Gastrocnemius medialis (tissue), 4 donors: ENCODE results near the gene SULT4A1. TPM values are rescaled to one million over a fixed set of nuclear protein-coding genes. Genes with fewer than 3 reads are reported as not detected.

Source experiments
- ATAC-seq, 2 donors: fragments of 150-250 bp; one replicate each; pipeline ENCODE4 v1.9.1; 2016
- DNase-seq, 2 donors: peaks; one replicate each; pipeline ENCODE4 v3.0.0-alpha.2; 2019
- H3K27ac ChIP-seq, 4 donors: fragments of 200-600 bp; sonication (generic); 1 replicate in 1 of 4; 2 replicates in 3 of 4; pipeline ENCODE4 v1.5.1; 2016 to 2018; ENCODE audit warnings: mild to moderate bottlenecking in 2 of 4, moderate library complexity in 1 of 4
- H3K27me3 ChIP-seq, 3 donors: fragments of 200-600 bp; sonication (generic) in 2 of 3; 1 replicate in 1 of 3; 2 replicates in 2 of 3; pipeline versions ENCODE4 v1.5.1 to v1.6.0; 2016 to 2019; ENCODE audit warnings: mild to moderate bottlenecking in 1 of 3, moderate library complexity in 1 of 3
- H3K36me3 ChIP-seq, 2 donors: fragments of 200-600 bp; sonication (generic) in 1 of 2; one replicate each; pipeline ENCODE4 v1.5.1; 2017 to 2018
- H3K4me1 ChIP-seq, 2 donors: fragments of 200-600 bp; sonication (generic) in 1 of 2; one replicate each; pipeline ENCODE4 v1.5.1; 2016 to 2017; ENCODE audit warnings: mild to moderate bottlenecking in 2 of 2
- H3K4me3 ChIP-seq, 4 donors: fragments of 200-600 bp; sonication (generic) in 3 of 4; 1 replicate in 1 of 4; 2 replicates in 3 of 4; pipeline ENCODE4 v1.5.1; 2016 to 2019; ENCODE audit warnings: mild to moderate bottlenecking in 2 of 4
- H3K9me3 ChIP-seq, 3 donors: fragments of 200-600 bp; sonication (generic) in 2 of 3; 1 replicate in 1 of 3; 2 replicates in 2 of 3; pipeline ENCODE4 v1.5.1; 2016 to 2019
- POLR2A ChIP-seq, 2 donors: fragments of 450-650 bp; IDR thresholded peaks; one replicate each; pipeline ENCODE4 v1.6.1; 2017; ENCODE audit warnings: antibody characterized with exemption in 2 of 2, mild to moderate bottlenecking in 2 of 2, moderate library complexity in 2 of 2
- in situ Hi-C, 4 donors: fragments of 200-750 bp; cut with MboI; loops; one replicate each; pipeline versions ENCODE4 v1.15.0 to v1.8.0; 2017; ENCODE audit warnings: low sequenced_read_pairs in 4 of 4
- intact Hi-C: fragments of 100-400 bp; cut with DNase I; formaldehyde crosslinking; loops from one replicate; pipeline ENCODE4 v1.15.1; 2023; ENCODE audit warnings: low total_unique reads
- total RNA-seq, 4 donors: library from RNA; depleted of rRNA; stranded (reverse); fragments of >200 nt; gene quantifications; one replicate each; pipeline versions ENCODE4 v1.1.0 to v1.2.3, GENCODE V29; 2016
- TF ChIP-seq, protein P1 (sequence below), 5 experiments: fragments of 450-650 bp in 3 of 5; fragments of 200-600 bp in 2 of 5; sonication (generic) in 2 of 5; IDR thresholded peaks in 4 of 5; conservative IDR thresholded peaks in 1 of 5; 1 replicate in 4 of 5; 2 replicates in 1 of 5; pipeline ENCODE4 v1.5.1; 2016 to 2019; ENCODE audit warnings: antibody characterized with exemption in 5 of 5, mild to moderate bottlenecking in 3 of 5, moderate library complexity in 3 of 5

SULT4A1 gene
- total RNA-seq, 4 donors from 2014 or later = not detected

DNA sequence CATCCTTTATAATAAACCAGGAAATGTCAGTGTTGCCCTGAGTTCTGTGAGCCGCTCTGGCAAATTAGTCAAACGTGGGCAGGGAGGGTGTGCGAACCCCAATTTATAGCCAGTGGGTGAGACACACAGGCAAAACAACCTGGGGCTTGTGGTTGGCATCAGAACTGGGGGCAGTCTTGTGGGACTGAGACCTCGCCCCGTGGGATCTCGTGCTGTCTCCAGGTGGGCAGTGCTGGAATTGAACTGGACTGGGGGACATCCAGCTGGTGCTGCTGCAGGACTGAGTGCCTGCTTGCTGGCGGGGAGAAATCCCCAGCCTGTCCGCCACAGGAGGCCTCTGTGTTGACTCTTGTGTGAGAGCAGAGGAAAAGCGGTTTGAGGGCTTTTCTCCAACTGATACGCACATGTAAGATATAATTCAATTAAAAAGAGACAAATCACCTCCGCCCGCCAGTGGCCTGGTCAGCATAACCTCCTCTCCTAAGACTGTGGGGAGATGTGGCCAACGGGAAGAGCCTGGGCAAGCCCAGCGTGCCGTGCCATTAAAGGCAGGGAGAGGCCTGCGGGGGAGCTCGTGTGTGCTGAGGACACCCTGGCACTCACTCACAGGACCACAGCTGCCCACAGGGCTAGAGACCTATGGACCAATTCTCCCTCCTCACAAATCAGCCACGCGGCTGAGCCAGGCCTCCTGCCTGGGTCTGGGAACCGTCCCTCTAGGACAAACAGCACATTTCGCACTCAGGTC lies 18.4 kb downstream of the SULT4A1 start:
- Histone ChIP-seq H3K4me1 (no peaks in the 10 kb centered on the region), H3K27ac (no peak overlapping the region), H3K4me3 (no peak overlapping the region), H3K36me3 (no peaks in the 10 kb centered on the region), H3K9me3 (no peaks in the 10 kb centered on the region), H3K27me3 (no peaks in the 10 kb centered on the region)
- no peak for ATAC-seq
- DNase-seq = peak in 1 of 2 donors; percentile 4
- in situ Hi-C loops (loop anchor here in 1 of 4 donors (25.0 kb wide), 1 partner anchor 457 kb away; no protein-coding TSS in a partner anchor), intact Hi-C loops (no loop called here)
- TF ChIP-seq, protein P1, sequence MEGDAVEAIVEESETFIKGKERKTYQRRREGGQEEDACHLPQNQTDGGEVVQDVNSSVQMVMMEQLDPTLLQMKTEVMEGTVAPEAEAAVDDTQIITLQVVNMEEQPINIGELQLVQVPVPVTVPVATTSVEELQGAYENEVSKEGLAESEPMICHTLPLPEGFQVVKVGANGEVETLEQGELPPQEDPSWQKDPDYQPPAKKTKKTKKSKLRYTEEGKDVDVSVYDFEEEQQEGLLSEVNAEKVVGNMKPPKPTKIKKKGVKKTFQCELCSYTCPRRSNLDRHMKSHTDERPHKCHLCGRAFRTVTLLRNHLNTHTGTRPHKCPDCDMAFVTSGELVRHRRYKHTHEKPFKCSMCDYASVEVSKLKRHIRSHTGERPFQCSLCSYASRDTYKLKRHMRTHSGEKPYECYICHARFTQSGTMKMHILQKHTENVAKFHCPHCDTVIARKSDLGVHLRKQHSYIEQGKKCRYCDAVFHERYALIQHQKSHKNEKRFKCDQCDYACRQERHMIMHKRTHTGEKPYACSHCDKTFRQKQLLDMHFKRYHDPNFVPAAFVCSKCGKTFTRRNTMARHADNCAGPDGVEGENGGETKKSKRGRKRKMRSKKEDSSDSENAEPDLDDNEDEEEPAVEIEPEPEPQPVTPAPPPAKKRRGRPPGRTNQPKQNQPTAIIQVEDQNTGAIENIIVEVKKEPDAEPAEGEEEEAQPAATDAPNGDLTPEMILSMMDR (IDR thresholded peaks at IDR 0.05 in 4 of 5, conservative IDR thresholded peaks at IDR 0.05 in 1 of 5) = no peak
- no peak for TF ChIP-seq POLR2A (IDR thresholded peaks at IDR 0.05)

DNA sequence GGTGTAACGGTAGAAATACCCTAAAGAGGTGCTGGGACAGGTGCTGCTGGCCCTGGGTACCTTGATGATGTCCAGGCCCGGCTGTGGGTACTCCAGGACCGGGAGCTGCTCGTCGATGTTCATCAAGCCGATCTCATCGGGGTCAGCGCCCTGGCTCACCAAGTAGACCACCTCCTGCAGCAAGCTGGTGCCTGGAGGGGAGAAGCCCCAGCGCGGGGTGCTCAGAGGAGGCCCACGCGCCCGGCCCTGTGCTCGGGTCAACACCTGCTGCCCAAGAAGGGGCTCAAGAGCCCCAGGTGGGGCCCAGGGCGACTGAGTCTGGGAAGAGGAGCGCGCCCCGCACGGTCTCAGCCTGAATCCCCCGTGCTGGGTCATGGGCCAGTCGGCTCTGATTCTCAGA lies 20.6 kb downstream of the SULT4A1 start:
- Histone ChIP-seq H3K4me3 (no peak overlapping the region), H3K27ac (no peak overlapping the region), H3K4me1 (no peaks in the 10 kb centered on the region), H3K36me3 (no peaks in the 10 kb centered on the region), H3K27me3 (no peaks in the 10 kb centered on the region), H3K9me3 (no peaks in the 10 kb centered on the region)
- DNase-seq (peak in 1 of 2 donors; percentile 8), ATAC-seq (no peak)
- no peak for TF ChIP-seq POLR2A (IDR thresholded peaks at IDR 0.05)
- TF ChIP-seq, protein P1 (IDR thresholded peaks at IDR 0.05 in 4 of 5, conservative IDR thresholded peaks at IDR 0.05 in 1 of 5) = no peak
- in situ Hi-C loops (loop anchor here in 1 of 4 donors (25.0 kb wide), 1 partner anchor 454 kb away; no protein-coding TSS in a partner anchor), intact Hi-C loops (no loop called here)

DNA sequence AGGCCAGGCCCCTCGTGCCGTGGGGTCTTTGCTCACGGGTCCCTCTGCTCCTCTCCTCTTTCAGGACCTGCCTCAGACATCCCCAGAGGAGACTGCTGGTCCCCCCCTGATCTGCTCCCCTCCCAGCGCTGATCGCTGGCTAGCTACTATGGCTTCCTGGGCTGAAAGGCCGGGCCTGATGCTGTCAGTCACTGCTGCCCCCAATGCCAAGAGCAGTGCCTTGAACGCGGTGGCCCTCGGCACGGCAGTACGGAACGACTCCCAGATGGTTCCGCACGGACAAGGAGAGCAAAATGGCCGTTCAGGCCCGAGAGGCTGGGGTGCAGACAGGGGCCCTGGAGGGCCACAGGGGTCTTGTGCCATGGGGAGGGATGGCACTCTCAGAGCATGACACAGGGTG lies 21.5 kb downstream of the SULT4A1 start:
- TF ChIP-seq POLR2A (IDR thresholded peaks at IDR 0.05) = no peak
- TF ChIP-seq, protein P1 (IDR thresholded peaks at IDR 0.05 in 4 of 5, conservative IDR thresholded peaks at IDR 0.05 in 1 of 5) = no peak
- no peaks in the 10 kb centered on the region for H3K9me3 ChIP-seq
- intact Hi-C loops (no loop called here), in situ Hi-C loops (loop anchor here in 1 of 4 donors (25.0 kb wide), 1 partner anchor 454 kb away; no protein-coding TSS in a partner anchor)
- no peaks in the 10 kb centered on the region for H3K36me3 ChIP-seq
- H3K4me3 ChIP-seq = no peak overlapping the region
- no peaks in the 10 kb centered on the region for H3K4me1 ChIP-seq
- H3K27ac ChIP-seq = no peak overlapping the region
- no peak for ATAC-seq
- no peaks in the 10 kb centered on the region for H3K27me3 ChIP-seq
- peak in 1 of 2 donors; percentile 5 for DNase-seq

DNA sequence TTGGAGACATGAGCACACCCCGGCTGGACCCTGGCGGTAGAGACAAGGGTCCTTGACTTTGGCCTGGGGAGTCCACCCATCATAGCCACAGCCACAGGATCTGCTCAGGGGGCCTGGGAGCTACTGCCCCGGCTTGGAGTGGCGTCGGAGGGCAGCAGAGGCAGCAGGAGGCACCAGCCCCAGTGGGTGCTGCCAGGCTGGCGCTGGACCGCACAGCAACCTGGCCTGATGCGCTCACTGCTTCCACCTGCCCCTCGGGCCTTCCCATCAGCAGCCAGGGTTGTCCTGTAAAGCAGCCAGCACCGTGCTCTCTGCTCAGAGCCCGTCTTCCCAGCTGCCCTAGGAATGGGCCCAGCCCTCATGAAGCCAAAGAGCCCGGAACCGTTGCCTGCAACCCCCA lies 21.9 kb downstream of the SULT4A1 start:
- ATAC-seq = no peak
- in situ Hi-C loops = loop anchor here in 1 of 4 donors (25.0 kb wide), 1 partner anchor 453 kb away; no protein-coding TSS in a partner anchor

More for the DNA sequence above, 21.9 kb downstream of the SULT4A1 start:
- H3K9me3 ChIP-seq = no peaks in the 10 kb centered on the region
- H3K4me3 ChIP-seq = no peak overlapping the region
- no peaks in the 10 kb centered on the region for H3K27me3 ChIP-seq
- peak in 1 of 2 donors; percentile 1 for DNase-seq
- intact Hi-C loops = no loop called here
- no peaks in the 10 kb centered on the region for H3K4me1 ChIP-seq
- no peak for TF ChIP-seq POLR2A (IDR thresholded peaks at IDR 0.05)
- TF ChIP-seq, protein P1 (IDR thresholded peaks at IDR 0.05 in 4 of 5, conservative IDR thresholded peaks at IDR 0.05 in 1 of 5) = no peak
- H3K27ac ChIP-seq = no peak overlapping the region
- no peaks in the 10 kb centered on the region for H3K36me3 ChIP-seq
